ENCODE results near the gene INPP5D.

DNA sequence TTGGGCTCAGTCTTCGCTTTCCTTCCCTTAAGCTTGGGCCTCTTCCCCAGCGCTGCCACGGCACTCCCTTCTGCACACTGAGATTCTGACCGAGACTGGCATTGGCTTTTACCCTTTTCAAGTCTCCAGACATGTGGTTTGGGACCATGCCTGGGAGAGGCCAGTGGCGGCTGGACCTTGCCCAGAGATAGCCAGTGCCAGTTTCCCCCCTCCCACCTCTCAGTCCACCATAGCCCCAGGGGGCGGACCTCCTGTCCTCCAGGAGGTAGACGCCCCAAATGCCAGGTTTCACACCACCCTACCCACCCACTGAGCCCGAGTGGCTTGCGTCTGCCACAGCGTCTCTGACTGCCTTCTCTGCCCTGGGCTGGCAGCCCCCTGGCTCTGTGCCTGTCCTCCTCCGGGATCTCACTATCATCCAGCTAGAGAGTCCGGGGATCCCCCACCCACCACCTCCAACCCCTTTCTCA, 47.7 kb downstream of the INPP5D start:
- TF ChIP-seq OSR1 (CRISPR knock-in tag; IDR thresholded peaks at IDR 0.05) (no peak), TCF4 (CRISPR knock-in tag; IDR thresholded peaks at IDR 0.05; ENCODE audit: borderline replicate concordance) (no peak), ZNF565 (CRISPR knock-in tag; conservative IDR thresholded peaks at IDR 0.05; ENCODE audit: low read depth) (no peak), ISL1 (CRISPR knock-in tag; IDR thresholded peaks at IDR 0.05) (no peak), GLIS3 (CRISPR knock-in tag; IDR thresholded peaks at IDR 0.05) (no peak), ZNF70 (CRISPR knock-in tag; IDR thresholded peaks at IDR 0.05) (no peak), BACH2 (CRISPR knock-in tag; IDR thresholded peaks at IDR 0.05; ENCODE audit: borderline replicate concordance) (no peak), CSDC2 (CRISPR knock-in tag; IDR thresholded peaks at IDR 0.05) (no peak), ESRRG (CRISPR knock-in tag; IDR thresholded peaks at IDR 0.05) (no peak)
- TF ChIP-seq, protein P1, sequence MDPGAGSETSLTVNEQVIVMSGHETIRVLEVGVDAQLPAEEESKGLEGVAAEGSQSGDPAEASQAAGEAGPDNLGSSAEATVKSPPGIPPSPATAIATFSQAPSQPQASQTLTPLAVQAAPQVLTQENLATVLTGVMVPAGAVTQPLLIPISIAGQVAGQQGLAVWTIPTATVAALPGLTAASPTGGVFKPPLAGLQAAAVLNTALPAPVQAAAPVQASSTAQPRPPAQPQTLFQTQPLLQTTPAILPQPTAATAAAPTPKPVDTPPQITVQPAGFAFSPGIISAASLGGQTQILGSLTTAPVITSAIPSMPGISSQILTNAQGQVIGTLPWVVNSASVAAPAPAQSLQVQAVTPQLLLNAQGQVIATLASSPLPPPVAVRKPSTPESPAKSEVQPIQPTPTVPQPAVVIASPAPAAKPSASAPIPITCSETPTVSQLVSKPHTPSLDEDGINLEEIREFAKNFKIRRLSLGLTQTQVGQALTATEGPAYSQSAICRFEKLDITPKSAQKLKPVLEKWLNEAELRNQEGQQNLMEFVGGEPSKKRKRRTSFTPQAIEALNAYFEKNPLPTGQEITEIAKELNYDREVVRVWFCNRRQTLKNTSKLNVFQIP (CRISPR knock-in tag; IDR thresholded peaks at IDR 0.05; ENCODE audit: borderline replicate concordance, low read depth): no peak
- TF ChIP-seq, protein P2, sequence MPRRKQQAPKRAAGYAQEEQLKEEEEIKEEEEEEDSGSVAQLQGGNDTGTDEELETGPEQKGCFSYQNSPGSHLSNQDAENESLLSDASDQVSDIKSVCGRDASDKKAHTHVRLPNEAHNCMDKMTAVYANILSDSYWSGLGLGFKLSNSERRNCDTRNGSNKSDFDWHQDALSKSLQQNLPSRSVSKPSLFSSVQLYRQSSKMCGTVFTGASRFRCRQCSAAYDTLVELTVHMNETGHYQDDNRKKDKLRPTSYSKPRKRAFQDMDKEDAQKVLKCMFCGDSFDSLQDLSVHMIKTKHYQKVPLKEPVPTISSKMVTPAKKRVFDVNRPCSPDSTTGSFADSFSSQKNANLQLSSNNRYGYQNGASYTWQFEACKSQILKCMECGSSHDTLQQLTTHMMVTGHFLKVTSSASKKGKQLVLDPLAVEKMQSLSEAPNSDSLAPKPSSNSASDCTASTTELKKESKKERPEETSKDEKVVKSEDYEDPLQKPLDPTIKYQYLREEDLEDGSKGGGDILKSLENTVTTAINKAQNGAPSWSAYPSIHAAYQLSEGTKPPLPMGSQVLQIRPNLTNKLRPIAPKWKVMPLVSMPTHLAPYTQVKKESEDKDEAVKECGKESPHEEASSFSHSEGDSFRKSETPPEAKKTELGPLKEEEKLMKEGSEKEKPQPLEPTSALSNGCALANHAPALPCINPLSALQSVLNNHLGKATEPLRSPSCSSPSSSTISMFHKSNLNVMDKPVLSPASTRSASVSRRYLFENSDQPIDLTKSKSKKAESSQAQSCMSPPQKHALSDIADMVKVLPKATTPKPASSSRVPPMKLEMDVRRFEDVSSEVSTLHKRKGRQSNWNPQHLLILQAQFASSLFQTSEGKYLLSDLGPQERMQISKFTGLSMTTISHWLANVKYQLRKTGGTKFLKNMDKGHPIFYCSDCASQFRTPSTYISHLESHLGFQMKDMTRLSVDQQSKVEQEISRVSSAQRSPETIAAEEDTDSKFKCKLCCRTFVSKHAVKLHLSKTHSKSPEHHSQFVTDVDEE (CRISPR knock-in tag; IDR thresholded peaks at IDR 0.05): no peak
- TF ChIP-seq, protein P3, sequence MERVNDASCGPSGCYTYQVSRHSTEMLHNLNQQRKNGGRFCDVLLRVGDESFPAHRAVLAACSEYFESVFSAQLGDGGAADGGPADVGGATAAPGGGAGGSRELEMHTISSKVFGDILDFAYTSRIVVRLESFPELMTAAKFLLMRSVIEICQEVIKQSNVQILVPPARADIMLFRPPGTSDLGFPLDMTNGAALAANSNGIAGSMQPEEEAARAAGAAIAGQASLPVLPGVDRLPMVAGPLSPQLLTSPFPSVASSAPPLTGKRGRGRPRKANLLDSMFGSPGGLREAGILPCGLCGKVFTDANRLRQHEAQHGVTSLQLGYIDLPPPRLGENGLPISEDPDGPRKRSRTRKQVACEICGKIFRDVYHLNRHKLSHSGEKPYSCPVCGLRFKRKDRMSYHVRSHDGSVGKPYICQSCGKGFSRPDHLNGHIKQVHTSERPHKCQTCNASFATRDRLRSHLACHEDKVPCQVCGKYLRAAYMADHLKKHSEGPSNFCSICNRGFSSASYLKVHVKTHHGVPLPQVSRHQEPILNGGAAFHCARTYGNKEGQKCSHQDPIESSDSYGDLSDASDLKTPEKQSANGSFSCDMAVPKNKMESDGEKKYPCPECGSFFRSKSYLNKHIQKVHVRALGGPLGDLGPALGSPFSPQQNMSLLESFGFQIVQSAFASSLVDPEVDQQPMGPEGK (CRISPR knock-in tag; IDR thresholded peaks at IDR 0.05; ENCODE audit: borderline replicate concordance): no peak

Measured in SK-N-SH treated with all-trans-retinoic acid at 6 μM for 48 hours (cell line).